ENCODE measurements around the gene PRDX2.
A peak's percentile ranks its signal among the peaks of the same experiment; 100 is the strongest.

PRDX2 gene

DNA sequence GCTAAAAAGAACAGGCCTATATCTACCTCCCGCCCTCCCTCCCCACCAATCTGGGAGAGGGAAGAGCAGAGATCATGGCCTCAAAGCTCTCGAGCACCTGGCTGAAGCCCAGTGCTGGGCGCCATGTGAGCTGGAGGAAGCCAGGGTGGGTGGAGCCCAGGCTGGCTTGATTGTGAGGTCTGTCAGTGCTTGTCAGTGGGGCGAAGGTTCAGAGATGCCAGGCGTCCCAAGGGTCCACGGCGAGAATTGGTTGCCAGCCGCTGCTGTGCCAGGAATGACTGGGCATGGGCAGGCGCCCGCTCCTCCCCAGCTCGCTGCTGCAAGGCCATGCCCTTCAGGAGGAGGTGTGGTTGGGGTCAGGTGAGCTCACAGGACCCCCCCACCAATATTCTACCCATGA is 38.5 kb downstream of the PRDX2 start:
- H3K79me2 ChIP-seq (ENCODE audit: insufficient read depth, low read length) = no peaks in the 10 kb centered on the region
- no peak overlapping the region for H3K9ac ChIP-seq (ENCODE audit: low read length)
- no peak overlapping the region for H3K4me2 ChIP-seq (ENCODE audit: low read length)
- no peaks in the 10 kb centered on the region for H3K27me3 ChIP-seq (ENCODE audit: insufficient read depth, low read length)
- no peaks in the 10 kb centered on the region for H3K9me2 ChIP-seq (ENCODE audit: low read depth, low read length)
- no peak overlapping the region for H3K27ac ChIP-seq (ENCODE audit: low read depth, low read length, poor library complexity, severe bottlenecking)
- H2AFZ ChIP-seq (ENCODE audit: low read length) = no peak overlapping the region
- H3K9me3 ChIP-seq (ENCODE audit: low read length) = no peaks in the 10 kb centered on the region
- no peaks in the 10 kb centered on the region for H4K20me1 ChIP-seq (ENCODE audit: insufficient read depth, low read length)
- no peak for TF ChIP-seq EZH2 (IDR thresholded peaks at IDR 0.05; ENCODE audit: borderline replicate concordance, low read length)
- TF ChIP-seq, protein P1, sequence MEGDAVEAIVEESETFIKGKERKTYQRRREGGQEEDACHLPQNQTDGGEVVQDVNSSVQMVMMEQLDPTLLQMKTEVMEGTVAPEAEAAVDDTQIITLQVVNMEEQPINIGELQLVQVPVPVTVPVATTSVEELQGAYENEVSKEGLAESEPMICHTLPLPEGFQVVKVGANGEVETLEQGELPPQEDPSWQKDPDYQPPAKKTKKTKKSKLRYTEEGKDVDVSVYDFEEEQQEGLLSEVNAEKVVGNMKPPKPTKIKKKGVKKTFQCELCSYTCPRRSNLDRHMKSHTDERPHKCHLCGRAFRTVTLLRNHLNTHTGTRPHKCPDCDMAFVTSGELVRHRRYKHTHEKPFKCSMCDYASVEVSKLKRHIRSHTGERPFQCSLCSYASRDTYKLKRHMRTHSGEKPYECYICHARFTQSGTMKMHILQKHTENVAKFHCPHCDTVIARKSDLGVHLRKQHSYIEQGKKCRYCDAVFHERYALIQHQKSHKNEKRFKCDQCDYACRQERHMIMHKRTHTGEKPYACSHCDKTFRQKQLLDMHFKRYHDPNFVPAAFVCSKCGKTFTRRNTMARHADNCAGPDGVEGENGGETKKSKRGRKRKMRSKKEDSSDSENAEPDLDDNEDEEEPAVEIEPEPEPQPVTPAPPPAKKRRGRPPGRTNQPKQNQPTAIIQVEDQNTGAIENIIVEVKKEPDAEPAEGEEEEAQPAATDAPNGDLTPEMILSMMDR (IDR thresholded peaks at IDR 0.05; ENCODE audit: low read length) = no peak
- peaks cover 3% of the 10 kb centered on the region for H3K4me1 ChIP-seq (ENCODE audit: insufficient read depth, low read length, severe bottlenecking)
- 0 out of 2 replicates have a peak, but pooled peaks cover 6% of the 10 kb centered on the region for H3K36me3 ChIP-seq (ENCODE audit: insufficient read depth, low read length)
- no peak overlapping the region for H3K4me3 ChIP-seq (ENCODE audit: low read depth, low read length, poor library complexity, severe bottlenecking)
- no peaks in the 10 kb centered on the region for H3F3A ChIP-seq (ENCODE audit: insufficient read depth, low read length)

DNA sequence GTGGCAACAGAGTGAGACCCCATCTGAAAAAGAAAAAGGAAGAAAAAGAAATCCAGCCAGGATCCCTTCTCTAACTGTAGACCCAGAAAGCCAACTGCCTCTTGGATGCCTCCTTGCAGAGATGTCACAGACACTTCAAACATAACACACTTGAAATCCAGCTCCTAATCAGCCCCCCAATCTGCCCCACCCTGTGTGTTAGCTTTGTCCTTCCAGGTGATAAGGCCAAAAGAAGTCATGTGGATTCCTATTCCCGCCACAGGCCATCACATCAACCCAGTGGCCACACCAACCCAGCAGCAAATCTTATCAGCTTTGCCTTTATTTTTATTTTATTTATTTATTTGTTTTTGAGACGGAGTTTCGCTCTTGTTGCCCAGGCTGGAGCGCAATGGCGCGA is 41.9 kb downstream of the PRDX2 start:
- Histone ChIP-seq H2AFZ (ENCODE audit: low read length) (no peak overlapping the region), H3K9ac (ENCODE audit: low read length) (no peak overlapping the region), H3K4me3 (ENCODE audit: low read depth, low read length, poor library complexity, severe bottlenecking) (no peak overlapping the region), H3F3A (ENCODE audit: insufficient read depth, low read length) (no peaks in the 10 kb centered on the region), H3K9me3 (ENCODE audit: low read length) (no peaks in the 10 kb centered on the region), H3K9me2 (ENCODE audit: low read depth, low read length) (no peaks in the 10 kb centered on the region), H3K36me3 (ENCODE audit: insufficient read depth, low read length) (0 out of 2 replicates have a peak, but pooled peaks cover 6% of the 10 kb centered on the region), H3K27ac (ENCODE audit: low read depth, low read length, poor library complexity, severe bottlenecking) (no peak overlapping the region), H3K27me3 (ENCODE audit: insufficient read depth, low read length) (no peaks in the 10 kb centered on the region), H3K79me2 (ENCODE audit: insufficient read depth, low read length) (no peaks in the 10 kb centered on the region), H4K20me1 (ENCODE audit: insufficient read depth, low read length) (no peaks in the 10 kb centered on the region), H3K4me1 (ENCODE audit: insufficient read depth, low read length, severe bottlenecking) (peaks cover 3% of the 10 kb centered on the region), H3K4me2 (ENCODE audit: low read length) (no peak overlapping the region)
- TF ChIP-seq, protein P1 (IDR thresholded peaks at IDR 0.05; ENCODE audit: low read length) = no peak
- TF ChIP-seq EZH2 (IDR thresholded peaks at IDR 0.05; ENCODE audit: borderline replicate concordance, low read length) = no peak

DNA sequence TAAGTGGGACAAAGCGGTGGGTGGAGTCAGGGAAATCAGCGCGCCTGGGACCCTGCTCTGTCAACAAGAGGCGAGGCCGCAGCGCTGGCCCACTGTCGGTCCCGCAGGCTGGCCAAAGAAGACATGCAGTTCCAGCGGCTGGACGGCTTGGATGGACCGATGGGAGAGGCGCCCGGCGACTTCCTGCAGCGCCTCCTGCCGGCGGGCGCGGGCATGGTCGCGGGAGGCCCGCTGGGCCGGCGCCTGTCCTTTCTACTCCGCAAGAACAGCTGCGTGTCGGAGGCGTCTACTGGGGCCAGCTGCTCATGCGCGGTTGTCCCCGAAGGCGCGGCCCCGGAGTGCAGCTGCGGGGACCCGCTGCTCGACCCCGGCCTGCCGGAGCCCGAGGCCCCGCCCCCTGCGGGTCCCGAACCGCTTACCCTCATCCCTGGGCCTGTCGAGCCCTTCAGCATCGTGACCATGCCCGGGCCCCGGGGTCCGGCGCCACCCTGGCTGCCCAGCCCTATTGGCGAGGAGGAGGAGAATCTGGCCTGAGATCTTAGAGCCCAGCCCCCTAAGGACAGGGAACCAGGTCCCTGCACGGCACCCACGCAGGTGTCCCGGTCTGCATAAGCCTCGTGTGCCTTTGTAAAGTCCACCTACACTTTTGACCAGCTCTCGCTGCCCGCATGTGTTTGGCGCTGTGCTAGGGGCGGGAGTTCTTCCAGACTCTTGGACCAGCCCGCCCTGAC is 43.9 kb downstream of the PRDX2 start:
- Histone ChIP-seq H2AFZ (ENCODE audit: low read length) (no peak overlapping the region), H3K79me2 (ENCODE audit: insufficient read depth, low read length) (no peaks in the 10 kb centered on the region), H3K9ac (ENCODE audit: low read length) (no peak overlapping the region), H3K27me3 (ENCODE audit: insufficient read depth, low read length) (no peaks in the 10 kb centered on the region), H3F3A (ENCODE audit: insufficient read depth, low read length) (no peaks in the 10 kb centered on the region), H3K9me3 (ENCODE audit: low read length) (no peaks in the 10 kb centered on the region), H4K20me1 (ENCODE audit: insufficient read depth, low read length) (no peaks in the 10 kb centered on the region), H3K4me1 (ENCODE audit: insufficient read depth, low read length, severe bottlenecking) (peaks cover 3% of the 10 kb centered on the region), H3K4me2 (ENCODE audit: low read length) (peak overlapping the region; percentile 63), H3K27ac (ENCODE audit: low read depth, low read length, poor library complexity, severe bottlenecking) (no peak overlapping the region), H3K4me3 (ENCODE audit: low read depth, low read length, poor library complexity, severe bottlenecking) (peak overlapping the region; percentile 37), H3K9me2 (ENCODE audit: low read depth, low read length) (no peaks in the 10 kb centered on the region), H3K36me3 (ENCODE audit: insufficient read depth, low read length) (no peaks in the 10 kb centered on the region)
- TF ChIP-seq, protein P1 (IDR thresholded peaks at IDR 0.05; ENCODE audit: low read length) = peak; percentile 83
- no peak for TF ChIP-seq EZH2 (IDR thresholded peaks at IDR 0.05; ENCODE audit: borderline replicate concordance, low read length)

All from OCI-LY1 (cell line).